ENCODE data around the gene WDR64.

WDR64 gene

DNA sequence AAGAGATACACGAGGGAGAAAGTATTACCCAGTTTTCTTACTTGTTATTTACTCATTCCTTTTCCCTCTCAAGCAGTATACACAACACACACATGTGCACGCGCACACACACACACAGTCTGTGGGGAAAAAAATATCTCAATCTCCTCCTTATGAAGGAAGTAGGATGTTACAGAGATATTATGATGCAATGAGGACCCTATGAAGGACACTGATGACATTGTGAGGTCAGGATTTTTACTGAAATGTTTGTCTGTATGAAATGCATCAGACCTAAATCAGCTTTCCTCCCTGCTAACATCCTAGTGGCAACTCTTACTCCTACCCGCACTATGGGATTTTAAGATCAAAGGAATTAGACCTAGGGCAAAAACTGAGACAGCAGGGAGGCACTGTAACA lies at the start of gene WDR64:
Gene WDR64, plus strand, starts transcription at position 270 of the 400 bp plus-strand sequence. CDS start 204 bp downstream, outside the sequence.
- DNase-seq = no peak

- no peak for DNase-seq
Observed at GRCh38 chr1:241603731-241604245, 48.3 kb upstream of the WDR64 start.

DNA sequence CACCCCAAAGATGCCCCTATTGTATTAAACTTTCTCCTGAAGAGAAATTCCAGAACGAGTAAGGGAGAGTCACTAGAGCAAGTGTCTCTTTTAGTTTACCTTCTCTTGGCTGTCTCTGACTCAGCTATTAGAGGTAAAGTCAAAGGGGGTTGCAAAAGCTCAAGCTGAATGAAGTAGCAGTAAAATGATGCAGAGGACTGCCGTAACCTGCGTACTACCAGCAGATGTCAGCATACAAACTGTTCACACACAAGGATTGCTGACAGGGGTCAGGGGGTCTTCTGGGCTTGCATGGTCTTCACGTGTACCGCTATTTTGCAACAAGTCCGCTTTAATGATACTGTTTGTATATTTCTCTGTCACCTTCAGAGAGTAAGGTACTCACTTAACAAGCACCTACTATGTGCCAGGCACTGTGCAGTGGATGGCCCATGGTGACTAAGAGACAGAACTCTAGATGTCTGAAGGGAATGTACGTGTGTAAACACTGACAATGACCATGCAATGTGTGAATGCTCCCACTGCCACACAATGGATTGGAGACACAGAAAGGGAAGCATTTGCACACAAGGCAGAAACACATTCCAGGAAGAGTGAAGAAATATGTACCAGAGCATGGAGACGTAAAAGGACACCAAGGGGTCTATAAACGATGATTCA lies 46.8 kb upstream of the WDR64 start:
- DNase-seq = no peak

- no peak for DNase-seq
Observed at GRCh38 chr1:241606544-241606943, 45.5 kb upstream of the WDR64 start.

- DNase-seq = no peak
Observed at GRCh38 chr1:241607497-241607896, 44.6 kb upstream of the WDR64 start.

DNA sequence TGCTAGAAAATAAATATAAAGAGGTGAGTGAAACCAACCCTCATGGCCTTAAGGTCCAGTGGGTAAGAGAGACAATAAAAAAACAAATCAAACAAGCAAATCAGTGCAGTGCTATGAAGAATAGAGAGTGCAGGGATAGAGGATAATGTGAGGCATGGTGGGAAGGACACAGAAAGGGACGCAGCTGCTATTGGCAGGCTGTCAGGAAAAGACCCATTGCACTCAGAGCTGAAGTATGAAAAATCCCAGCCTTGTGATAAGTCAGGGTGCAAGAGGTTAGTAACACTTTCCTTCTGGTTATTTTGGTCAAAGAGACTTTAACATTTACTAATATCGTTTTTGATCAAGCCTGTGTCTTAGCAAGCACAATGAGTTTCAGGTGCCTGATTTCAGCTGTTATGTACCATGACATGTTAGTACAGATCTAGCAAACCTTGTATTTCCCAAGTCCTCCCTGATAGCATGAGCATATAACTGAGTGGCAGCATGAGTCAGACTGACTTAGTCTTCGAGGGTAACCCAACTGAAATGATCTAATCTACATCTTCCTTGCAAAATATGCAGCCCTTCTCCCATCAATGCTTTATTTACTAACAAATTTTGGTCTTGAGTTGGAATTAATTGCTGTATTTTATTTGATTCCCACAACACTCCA lies 43.6 kb upstream of the WDR64 start:
- DNase-seq = no peak

DNA sequence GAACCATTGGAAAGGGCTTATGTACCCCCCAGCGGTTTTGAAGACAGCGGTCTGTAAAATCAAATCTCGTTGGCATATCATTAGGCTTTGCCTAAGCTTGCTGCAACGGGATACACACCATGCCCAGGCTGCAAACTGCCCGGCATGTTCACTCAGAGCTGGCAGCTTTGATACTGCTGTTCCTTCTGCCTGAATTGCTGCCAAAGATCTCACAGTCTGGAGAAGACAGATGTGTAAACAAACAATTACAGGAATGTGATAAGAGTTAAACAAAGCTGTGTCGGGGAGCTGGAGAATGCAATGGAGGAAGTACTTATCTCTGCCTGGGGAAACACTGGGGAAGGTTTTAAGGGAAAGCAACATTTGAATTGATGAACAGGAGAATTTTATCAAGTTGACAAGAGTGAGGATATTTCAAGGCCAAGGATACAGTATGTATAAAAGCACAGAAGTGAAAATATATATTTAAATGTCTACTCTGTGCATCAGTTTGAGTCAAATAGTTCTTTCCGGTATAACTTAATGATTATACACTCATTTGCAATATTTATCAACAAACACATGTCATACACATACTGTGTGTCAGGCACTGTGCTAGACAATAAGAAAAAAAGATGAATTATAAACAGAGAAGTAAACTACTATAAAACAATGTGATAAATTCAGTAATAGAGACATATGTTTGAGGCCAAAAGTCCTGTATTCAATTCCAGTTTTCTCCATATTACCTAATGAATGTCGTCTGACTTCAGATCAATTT lies 41.8 kb upstream of the WDR64 start:
- no peak for DNase-seq

GRCh38 chr1:241611063-241611462 lies 41.0 kb upstream of the WDR64 start:
- peak; percentile 57 to 64 for DNase-seq

- DNase-seq = no peak
Observed at GRCh38 chr1:241611736-241612135, 40.3 kb upstream of the WDR64 start.

- no peak for DNase-seq
Observed at GRCh38 chr1:241612533-241613477, 39.3 kb upstream of the WDR64 start.

GRCh38 chr1:241614144-241614543 lies 37.9 kb upstream of the WDR64 start:
- DNase-seq = no peak

GRCh38 chr1:241614572-241614971 lies 37.5 kb upstream of the WDR64 start:
- DNase-seq = no peak

DNA sequence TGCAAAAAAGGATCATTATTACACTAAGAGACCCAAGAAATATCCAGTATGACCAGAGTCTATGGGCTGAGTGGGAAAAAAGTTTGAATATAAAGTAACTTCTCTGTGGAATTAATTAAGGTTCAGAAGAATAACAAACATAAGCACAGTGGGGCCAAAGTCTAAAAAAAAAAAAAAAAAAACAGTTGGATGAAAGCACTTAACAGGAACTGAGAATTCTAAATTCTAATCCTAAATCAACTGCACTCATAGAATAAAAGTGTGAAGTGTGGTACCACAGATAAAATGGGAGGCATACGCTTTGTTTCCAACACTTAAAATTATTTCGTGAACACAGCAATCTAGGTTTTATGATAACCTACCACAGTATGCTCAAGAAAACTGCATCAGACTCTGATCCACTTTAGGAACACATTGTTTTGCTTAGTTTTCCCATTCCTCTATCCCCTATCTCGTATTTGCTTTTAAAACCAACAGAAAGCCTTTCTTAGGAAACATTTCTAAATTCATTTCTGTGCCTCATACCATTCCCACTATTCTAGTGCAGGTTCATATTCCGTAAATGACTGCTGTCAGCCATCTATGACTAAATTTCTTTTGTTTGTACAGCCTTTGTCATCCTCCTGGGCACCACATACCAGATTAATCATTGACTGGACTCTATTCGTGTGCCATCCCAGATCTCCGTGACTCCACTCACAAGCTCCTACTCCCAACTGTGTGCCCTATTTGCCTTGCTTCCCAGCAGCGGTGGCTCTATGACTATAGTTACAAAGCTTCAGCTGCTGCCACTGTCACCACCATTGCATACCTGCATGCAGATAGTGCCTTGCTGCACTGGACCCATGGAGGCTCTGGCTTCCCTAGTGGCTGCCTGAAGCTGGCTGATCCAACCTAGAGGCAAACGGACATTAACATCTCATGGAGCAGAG lies 36.8 kb upstream of the WDR64 start:
- no peak for DNase-seq

- no peak for DNase-seq
Observed at GRCh38 chr1:241617426-241617825, 34.7 kb upstream of the WDR64 start.

DNA sequence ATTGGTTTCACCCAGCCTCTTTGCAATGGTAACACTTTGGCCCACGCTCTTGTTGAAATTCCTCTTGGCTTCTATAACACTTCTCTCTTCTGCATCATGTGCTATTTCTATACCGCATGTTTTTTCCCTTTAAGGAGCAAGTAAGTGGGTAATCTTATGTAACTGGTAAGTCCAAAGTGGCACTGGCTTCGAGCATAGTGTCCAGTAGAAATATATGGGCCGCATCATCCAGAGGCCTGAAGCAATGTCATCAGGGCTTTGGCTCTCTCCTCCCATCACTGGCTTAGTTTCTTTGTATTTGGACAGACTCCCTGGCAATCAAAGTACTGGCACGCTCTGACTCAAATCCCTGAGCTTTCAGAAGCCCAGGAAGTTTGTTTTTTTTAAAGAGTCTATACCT lies 29.4 kb upstream of the WDR64 start:
- DNase-seq = no peak

DNA sequence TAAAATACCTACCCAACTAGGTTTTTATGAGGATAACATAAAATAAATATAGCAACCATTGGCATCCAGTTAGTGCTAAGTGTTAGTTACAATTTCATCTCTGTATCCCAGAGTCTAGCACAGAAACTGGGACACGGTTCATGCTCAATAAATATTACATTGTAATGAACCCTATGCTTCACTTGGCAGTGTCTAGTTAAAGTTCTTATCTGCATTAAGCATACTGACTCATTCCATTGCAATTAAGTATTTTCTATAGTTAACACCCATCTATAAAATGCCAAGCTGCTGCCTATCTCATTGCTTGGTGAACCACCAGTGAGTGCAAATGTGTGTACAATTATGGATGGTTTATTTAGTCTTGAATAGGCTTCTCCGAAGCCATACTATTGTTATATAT lies 27.1 kb upstream of the WDR64 start:
- DNase-seq = no peak

- DNase-seq = peak in 1 of 2 experiments; percentile 12
Observed at GRCh38 chr1:241627453-241628259, 24.4 kb upstream of the WDR64 start.

- DNase-seq = no peak
Observed at GRCh38 chr1:241630005-241630404, 22.1 kb upstream of the WDR64 start.

GRCh38 chr1:241630476-241630875 lies 21.6 kb upstream of the WDR64 start:
- no peak for DNase-seq

DNA sequence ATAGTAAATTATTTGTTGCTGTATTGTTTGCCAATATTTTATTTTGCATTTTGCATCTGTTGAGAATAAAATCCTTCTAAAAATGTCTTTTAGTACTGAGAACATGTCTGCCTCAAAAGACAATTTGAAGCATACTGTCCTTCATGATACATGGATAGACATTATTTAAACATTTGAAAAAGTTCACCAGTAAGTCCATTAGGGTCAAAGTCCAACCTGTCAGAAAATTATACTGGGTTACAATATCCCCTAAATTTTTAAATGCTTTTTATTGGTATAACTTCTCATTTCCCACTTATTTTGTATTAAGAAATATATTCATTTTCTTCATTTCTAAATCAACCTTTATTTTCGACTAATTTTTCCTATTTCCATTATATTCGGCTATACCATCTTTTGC lies 21.2 kb upstream of the WDR64 start:
- DNase-seq = no peak

GRCh38 chr1:241631674-241632073 lies 20.4 kb upstream of the WDR64 start:
- DNase-seq = no peak

All from NCI-H526 (cell line).